A549 (cell line): Measurements from ENCODE around the gene SAMD13. TPM values are rescaled to one million over a fixed set of nuclear protein-coding genes. Genes with fewer than 3 reads are reported as not detected.

Experiments used
- ATAC-seq, 2 experiments: fragments of 200-7000 bp in 1 of 2; fragments of >200 bp in 1 of 2; cut with Nextera tagmentation in 1 of 2; cut with Tn5 transposase in 1 of 2; 3 replicates each; pipeline versions ENCODE4 v1.8.0 to v1.9.1; 2018 to 2020; ENCODE audit warnings: mild to moderate bottlenecking in 1 of 2, moderate library complexity in 1 of 2
- CTCF ChIA-PET: fragments of 300-600 bp; sonication (Branson Sonifier 250); formaldehyde crosslinking; extraction: SDS; loops from one replicate; lab custom pipeline; 2021; ENCODE audit warnings: antibody characterized with exemption, inconsistent platforms; lab: Yijun Ruan, JAX
- POLR2A ChIA-PET: fragments of 350-600 bp; formaldehyde crosslinking; extraction: SDS; loops from one replicate; lab custom pipeline; 2021; ENCODE audit warnings: antibody characterized with exemption, inconsistent platforms; lab: Yijun Ruan, JAX
- DNase-seq, 2 experiments: peaks; one replicate each; pipeline versions ENCODE4 v3.0.0 to v3.0.0-alpha.2; 2011 to 2016; ENCODE audit warnings: low read depth in 1 of 2, low spot score in 1 of 2
- FAIRE-seq: peaks from 2 replicates; lab custom pipeline; 2011; peaks lifted over from hg19 to GRCh38; lab: Jason Lieb, UNC
- H3K27ac ChIP-seq, 2 experiments: fragments of >200 bp; sonication (Bioruptor Twin); formaldehyde crosslinking; 3 replicates each; pipeline ENCODE4 v1.5.1; 2016 to 2017
- H3K4me1 ChIP-seq: fragments of >200 bp; sonication (Bioruptor Twin); formaldehyde crosslinking; 3 replicates; pipeline ENCODE4 v1.6.1; 2016
- H3K4me2 ChIP-seq: fragments of >200 bp; sonication (Bioruptor Twin); formaldehyde crosslinking; 3 replicates; pipeline ENCODE4 v1.6.1; 2016
- H3K4me3 ChIP-seq: fragments of >200 bp; sonication (Bioruptor Twin); formaldehyde crosslinking; 3 replicates; pipeline ENCODE4 v1.5.1; 2016
- H3K9me3 ChIP-seq: fragments of >200 bp; sonication (Bioruptor Twin); formaldehyde crosslinking; 3 replicates; pipeline ENCODE4 v1.6.1; 2016
- CBX2 ChIP-seq: fragments of 200-600 bp; sonication (generic); IDR thresholded peaks from 2 replicates; pipeline ENCODE4 v1.6.1; 2016; ENCODE audit warnings: low read depth, mild to moderate bottlenecking, borderline replicate concordance
- CBX8 ChIP-seq: fragments of 200-600 bp; sonication (generic); IDR thresholded peaks from 2 replicates; pipeline ENCODE4 v1.6.1; 2016
- CHD2 ChIP-seq: fragments of 150-350 bp; IDR thresholded peaks from 2 replicates; pipeline ENCODE4 v1.6.1; 2014; ENCODE audit warnings: low read length; ENCODE audit not compliant: partially characterized antibody
- CHD4 ChIP-seq: fragments of 200-600 bp; sonication (generic); IDR thresholded peaks from 2 replicates; pipeline ENCODE4 v1.6.1; 2016; ENCODE audit warnings: antibody characterized with exemption, mild to moderate bottlenecking, borderline replicate concordance
- EHF ChIP-seq: fragments of 250-450 bp; sonication (Bioruptor Pico); IDR thresholded peaks from 2 replicates; pipeline ENCODE4 v1.5.0; 2020; ENCODE audit warnings: mild to moderate bottlenecking
- EHMT2 ChIP-seq: fragments of 200-600 bp; sonication (generic); IDR thresholded peaks from 2 replicates; pipeline ENCODE4 v1.6.1; 2016; ENCODE audit warnings: antibody characterized with exemption, low read depth, mild to moderate bottlenecking, moderate library complexity
- HMGXB4 ChIP-seq: fragments of 250-450 bp; sonication (Bioruptor Pico); IDR thresholded peaks from 2 replicates; pipeline ENCODE4 v1.5.0; 2021; ENCODE audit warnings: mild to moderate bottlenecking, moderate library complexity, borderline replicate concordance
- HOXB13 ChIP-seq: fragments of 250-450 bp; sonication (Bioruptor Pico); IDR thresholded peaks from 2 replicates; pipeline ENCODE4 v1.5.0; 2020; ENCODE audit warnings: low read depth, mild to moderate bottlenecking, moderate library complexity
- JUNB ChIP-seq: fragments of >200 bp; sonication (Bioruptor Twin); formaldehyde crosslinking; IDR thresholded peaks from 2 replicates; pipeline ENCODE4 v1.6.1; 2016
- KDM1A ChIP-seq: fragments of 200-600 bp; sonication (generic); IDR thresholded peaks from 2 replicates; pipeline ENCODE4 v1.6.1; 2016; ENCODE audit warnings: low read depth, mild to moderate bottlenecking
- MAFK ChIP-seq: fragments of 450-650 bp; IDR thresholded peaks from 2 replicates; pipeline ENCODE4 v1.6.1; 2014; ENCODE audit not compliant: partially characterized antibody
- MAZ ChIP-seq: fragments of 150-350 bp; IDR thresholded peaks from 2 replicates; pipeline ENCODE4 v1.6.1; 2014; ENCODE audit warnings: antibody characterized with exemption, low read depth, low read length, borderline replicate concordance
- MYC ChIP-seq: IDR thresholded peaks from 2 replicates; pipeline ENCODE4 v1.6.1; 2012; ENCODE audit warnings: mild to moderate bottlenecking, inconsistent platforms, low read length, improper control_type of control experiment, borderline replicate concordance
- NPAS2 ChIP-seq: fragments of 250-450 bp; sonication (Bioruptor Pico); IDR thresholded peaks from 2 replicates; pipeline ENCODE4 v1.8.0; 2022; ENCODE audit warnings: mild to moderate bottlenecking, moderate library complexity, borderline replicate concordance
- POLR2A ChIP-seq: IDR thresholded peaks from 2 replicates; pipeline ENCODE4 v1.6.1; 2012; ENCODE audit warnings: mild to moderate bottlenecking, low read length
- RARB ChIP-seq: fragments of 250-450 bp; sonication (Bioruptor Pico); IDR thresholded peaks from 2 replicates; pipeline ENCODE4 v1.8.0; 2021; ENCODE audit warnings: mild to moderate bottlenecking, moderate library complexity
- REST ChIP-seq: fragments of 200-600 bp; sonication (generic); IDR thresholded peaks from 2 replicates; pipeline ENCODE4 v1.6.1; 2016; ENCODE audit warnings: antibody characterized with exemption, mild to moderate bottlenecking, moderate library complexity
- USF2 ChIP-seq: fragments of 450-650 bp; IDR thresholded peaks from 2 replicates; pipeline ENCODE4 v1.6.1; 2014; ENCODE audit warnings: antibody characterized with exemption
- ZFP36 ChIP-seq: fragments of 450-650 bp; IDR thresholded peaks from 2 replicates; pipeline ENCODE4 v1.6.1; 2014; ENCODE audit warnings: borderline replicate concordance; ENCODE audit not compliant: partially characterized antibody
- WGBS: methylation state at CpG from one replicate; pipeline ENCODE4 v1.1.6; 2017; ENCODE audit errors: missing lambda C conversion rate; 5-methylcytosine and 5-hydroxymethylcytosine counted together
- polyA plus RNA-seq, 4 experiments: library from polyadenylated mRNA; depleted of rRNA in 3 of 4; stranded (reverse); fragments of >200 nt; fragmentation: RNase III in 1 of 4; extraction: RNeasy Plus Mini Kit Qiagen cat#74134 plus additional on column Dnase treatment in 1 of 4; gene quantifications; 2 replicates in 3 of 4; 3 replicates in 1 of 4; pipeline ENCODE4 v1.2.3, GENCODE V29; 2011 to 2017

SAMD13 gene
- polyA plus RNA-seq, 2 of the 4 experiments (the other 2 are of a cell fraction), result 0.59 to 2.4 TPM

- TF ChIP-seq EHF (CRISPR knock-in tag) (no peak), MYC (no peak), CBX8 (no peak), HOXB13 (CRISPR knock-in tag) (no peak), POLR2A (no peak), ZFP36 (no peak), EHMT2 (no peak), CBX2 (no peak), NPAS2 (CRISPR knock-in tag) (no peak), MAZ (no peak), MAFK (no peak), CHD2 (no peak), HMGXB4 (no peak), KDM1A (no peak), REST (no peak), USF2 (no peak), CHD4 (no peak), RARB (CRISPR knock-in tag) (no peak)
- CTCF ChIA-PET, result no interaction called here
- no peak for DNase-seq
These were observed 33.2 kb upstream of the SAMD13 start for GRCh38 chr1:84268346-84268745.

GRCh38 chr1:84269306-84269705 lies 32.2 kb upstream of the SAMD13 start:
- ChIA-PET CTCF (no interaction called here), POLR2A (no interaction called here)
- Histone ChIP-seq H3K27ac (no peak overlapping the region), H3K4me3 (no peak overlapping the region), H3K4me2 (peak overlapping the region; percentile 6; the same call in 1 of the 3 replicates), H3K4me1 (peaks cover 22% of the 10 kb centered on the region), H3K9me3 (no peaks in the 10 kb centered on the region)
- no peak for TF ChIP-seq NPAS2 (CRISPR knock-in tag)
- no peak for TF ChIP-seq JUNB
- no peak for FAIRE-seq
- 42% methylated on average over 2 of the region's 2 CpGs for WGBS
- peak in 1 of 2 experiments; percentile 36 for DNase-seq
- ATAC-seq, result no peak

More at GRCh38 chr1:84268346-84268745, 33.2 kb upstream of the SAMD13 start:
- no peak for ATAC-seq
- H3K9me3 ChIP-seq, result no peaks in the 10 kb centered on the region
- no peak overlapping the region for H3K27ac ChIP-seq
- no peak overlapping the region for H3K4me3 ChIP-seq
- 91% methylated on average over 1 of the region's 1 CpG for WGBS
- POLR2A ChIA-PET, result no interaction called here
- FAIRE-seq, result no peak
- no peak overlapping the region for H3K4me2 ChIP-seq
- peaks cover 22% of the 10 kb centered on the region for H3K4me1 ChIP-seq
